ENCODE measurements around the gene HLA-DPB1.

The HLA-DPB1 gene

DNA sequence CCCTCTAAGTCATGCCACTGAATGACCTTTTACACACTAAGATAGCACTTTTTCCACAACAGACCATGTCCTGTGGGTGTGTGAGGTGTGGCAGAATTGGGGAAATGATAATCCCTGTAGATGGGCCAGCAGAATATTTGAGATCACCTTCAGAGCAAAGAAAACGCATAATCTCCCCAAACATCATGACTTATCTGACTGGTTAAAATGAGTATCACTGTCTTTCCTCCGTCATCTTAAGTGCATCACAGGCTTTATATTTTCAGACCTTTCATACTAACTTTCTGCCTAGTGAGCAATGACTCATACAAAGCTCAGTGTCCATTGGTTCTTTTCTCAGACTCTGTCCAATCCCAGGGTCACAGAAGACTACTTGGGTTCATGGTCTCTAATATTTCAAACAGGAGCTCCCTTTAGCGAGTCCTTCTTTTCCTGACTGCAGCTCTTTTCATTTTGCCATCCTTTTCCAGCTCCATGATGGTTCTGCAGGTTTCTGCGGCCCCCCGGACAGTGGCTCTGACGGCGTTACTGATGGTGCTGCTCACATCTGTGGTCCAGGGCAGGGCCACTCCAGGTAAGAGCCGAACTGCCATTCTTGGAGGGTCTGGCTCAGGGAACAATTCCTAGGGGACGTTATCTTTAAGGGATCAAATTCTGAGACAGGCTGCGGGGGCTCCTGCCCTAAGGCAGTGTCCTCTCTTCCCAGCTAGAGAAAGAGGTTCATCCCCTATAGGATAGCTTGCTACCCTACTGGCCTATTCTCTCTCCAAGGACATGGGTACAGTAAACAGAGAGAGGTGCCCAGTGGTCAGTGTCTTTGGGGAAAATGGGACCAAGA is at the start of gene HLA-DPB1:
Gene HLA-DPB1 (plus strand): TSS at position 423 of the 838 bp plus-strand sequence. CDS start 52 bp downstream, at position 475.
- Histone ChIP-seq H3K9ac (ENCODE audit: low read length) (no peak within 1 kb of the TSS), H3K4me2 (ENCODE audit: low read length) (no peak within 1 kb of the TSS), H3K27ac (ENCODE audit: low read depth, low read length, poor library complexity, severe bottlenecking) (no peak within 1 kb of the TSS), H3K9me3 (ENCODE audit: low read length) (no peaks in the 10 kb centered on the region), H3K79me2 (ENCODE audit: insufficient read depth, low read length) (no peaks in the 10 kb centered on the region), H3K4me1 (ENCODE audit: insufficient read depth, low read length, severe bottlenecking) (no peaks in the 10 kb centered on the region), H3K4me3 (ENCODE audit: low read depth, low read length, poor library complexity, severe bottlenecking) (no peak within 1 kb of the TSS), H3F3A (ENCODE audit: insufficient read depth, low read length) (no peaks in the 10 kb centered on the region), H3K9me2 (ENCODE audit: low read depth, low read length) (no peaks in the 10 kb centered on the region), H3K27me3 (ENCODE audit: insufficient read depth, low read length) (no peaks in the 10 kb centered on the region; the same call in 1 of the 2 replicates), H3K36me3 (ENCODE audit: insufficient read depth, low read length) (no peaks in the 10 kb centered on the region), H2AFZ (ENCODE audit: low read length) (no peak within 1 kb of the TSS), H4K20me1 (ENCODE audit: insufficient read depth, low read length) (no peaks in the 10 kb centered on the region)
- TF ChIP-seq CTCF (IDR thresholded peaks at IDR 0.05; ENCODE audit: low read length) (no peak), EZH2 (IDR thresholded peaks at IDR 0.05; ENCODE audit: borderline replicate concordance, low read length) (no peak)

DNA sequence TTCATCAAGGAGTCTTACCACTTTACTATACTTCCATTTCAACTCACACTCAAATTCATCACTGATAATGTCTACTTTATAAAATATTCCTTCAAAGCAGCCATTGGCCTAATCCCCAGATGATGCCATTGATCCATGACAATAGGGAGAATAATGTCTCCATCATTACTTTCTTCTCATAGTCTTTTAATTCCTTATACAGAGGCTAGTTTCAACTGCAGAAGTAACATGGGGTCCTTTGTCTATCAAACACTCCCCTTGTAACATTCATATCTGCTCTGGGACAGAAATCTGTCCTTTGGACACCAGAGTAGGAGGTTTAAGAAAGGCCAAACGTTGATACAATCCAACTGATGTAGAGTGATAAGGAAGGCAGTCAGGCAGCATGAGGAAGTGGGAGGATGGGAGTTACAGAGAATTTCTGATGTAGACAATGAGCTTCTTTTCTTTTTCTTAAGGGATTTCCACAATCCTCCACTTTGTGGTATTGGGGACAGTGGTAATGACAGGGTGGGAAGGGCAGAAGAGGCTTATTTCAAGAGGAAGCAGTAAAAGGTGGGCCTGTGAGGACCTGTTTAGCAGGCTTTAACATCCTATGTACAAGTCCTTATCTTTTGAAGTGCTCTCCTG is 47.5 kb upstream of the HLA-DPB1 start:
- Histone ChIP-seq H3K9ac (ENCODE audit: low read length) (no peak overlapping the region), H3K9me2 (ENCODE audit: low read depth, low read length) (no peaks in the 10 kb centered on the region), H3K4me3 (ENCODE audit: low read depth, low read length, poor library complexity, severe bottlenecking) (no peak overlapping the region), H4K20me1 (ENCODE audit: insufficient read depth, low read length) (no peaks in the 10 kb centered on the region), H3K79me2 (ENCODE audit: insufficient read depth, low read length) (no peaks in the 10 kb centered on the region), H3F3A (ENCODE audit: insufficient read depth, low read length) (no peaks in the 10 kb centered on the region), H3K27me3 (ENCODE audit: insufficient read depth, low read length) (no peaks in the 10 kb centered on the region), H2AFZ (ENCODE audit: low read length) (no peak overlapping the region), H3K4me1 (ENCODE audit: insufficient read depth, low read length, severe bottlenecking) (no peaks in the 10 kb centered on the region), H3K36me3 (ENCODE audit: insufficient read depth, low read length) (no peaks in the 10 kb centered on the region; the same call in 1 of the 2 replicates), H3K27ac (ENCODE audit: low read depth, low read length, poor library complexity, severe bottlenecking) (no peak overlapping the region), H3K9me3 (ENCODE audit: low read length) (no peaks in the 10 kb centered on the region), H3K4me2 (ENCODE audit: low read length) (no peak overlapping the region)
- no peak for TF ChIP-seq CTCF (IDR thresholded peaks at IDR 0.05; ENCODE audit: low read length)
- TF ChIP-seq EZH2 (IDR thresholded peaks at IDR 0.05; ENCODE audit: borderline replicate concordance, low read length): no peak

DNA sequence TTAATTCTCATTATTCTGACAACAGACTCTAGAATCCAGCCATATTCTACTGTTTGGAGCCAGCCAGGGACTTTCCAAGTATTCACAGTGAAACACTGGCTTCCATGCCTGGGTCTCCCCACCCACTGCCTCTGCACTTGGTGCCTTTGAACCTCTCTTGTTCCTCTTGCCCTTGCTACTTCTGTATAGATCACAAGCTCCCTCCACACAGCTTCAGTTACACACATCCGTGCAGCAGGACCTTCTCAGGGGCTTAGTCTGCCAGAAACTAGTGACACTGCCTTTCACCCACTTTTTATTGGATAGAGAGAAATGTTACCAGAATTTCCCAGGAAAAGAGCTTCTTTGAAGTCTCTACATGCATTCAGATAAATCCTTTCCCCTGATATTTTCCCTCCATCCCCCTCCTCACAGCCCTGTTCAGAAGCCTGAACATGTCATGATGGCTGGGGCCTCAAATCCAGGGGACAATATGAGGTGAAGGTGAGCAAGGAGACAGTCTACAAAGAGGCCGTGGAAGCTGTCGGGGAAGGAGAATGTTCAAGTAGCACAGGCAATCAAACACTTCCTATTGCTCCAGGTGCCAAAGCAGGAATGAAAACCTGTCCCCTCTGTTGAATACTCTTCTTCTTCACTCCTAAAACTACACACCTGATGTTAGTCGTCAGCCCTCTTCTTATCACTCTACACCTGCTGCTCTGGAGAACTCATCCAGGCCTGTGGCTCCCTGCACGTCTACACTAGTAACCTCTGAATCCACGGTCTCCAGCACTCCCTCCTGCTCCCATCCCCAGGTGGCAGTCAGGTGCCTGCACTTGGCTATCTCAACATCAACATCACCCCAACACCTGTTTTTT is 46.2 kb upstream of the HLA-DPB1 start:
- H3K27ac ChIP-seq (ENCODE audit: low read depth, low read length, poor library complexity, severe bottlenecking): no peak overlapping the region

More for the DNA sequence above, 46.2 kb upstream of the HLA-DPB1 start:
- H3K9ac ChIP-seq (ENCODE audit: low read length): no peak overlapping the region
- H3K4me3 ChIP-seq (ENCODE audit: low read depth, low read length, poor library complexity, severe bottlenecking): no peak overlapping the region
- no peaks in the 10 kb centered on the region for H3K9me3 ChIP-seq (ENCODE audit: low read length)
- TF ChIP-seq CTCF (IDR thresholded peaks at IDR 0.05; ENCODE audit: low read length): no peak
- TF ChIP-seq EZH2 (IDR thresholded peaks at IDR 0.05; ENCODE audit: borderline replicate concordance, low read length): no peak
- H3K79me2 ChIP-seq (ENCODE audit: insufficient read depth, low read length): no peaks in the 10 kb centered on the region
- no peaks in the 10 kb centered on the region for H3K9me2 ChIP-seq (ENCODE audit: low read depth, low read length)
- H3K4me1 ChIP-seq (ENCODE audit: insufficient read depth, low read length, severe bottlenecking): no peaks in the 10 kb centered on the region
- no peak overlapping the region for H2AFZ ChIP-seq (ENCODE audit: low read length)
- no peaks in the 10 kb centered on the region; the same call in 1 of the 2 replicates for H3K36me3 ChIP-seq (ENCODE audit: insufficient read depth, low read length)
- no peaks in the 10 kb centered on the region for H4K20me1 ChIP-seq (ENCODE audit: insufficient read depth, low read length)
- H3K27me3 ChIP-seq (ENCODE audit: insufficient read depth, low read length): no peaks in the 10 kb centered on the region
- H3K4me2 ChIP-seq (ENCODE audit: low read length): no peak overlapping the region
- no peaks in the 10 kb centered on the region for H3F3A ChIP-seq (ENCODE audit: insufficient read depth, low read length)

Data from OCI-LY1 (cell line).